Colonic mucosa (tissue), 4 donors: Measurements from ENCODE around the gene ANKRD40CL. TPM values are rescaled to one million over a fixed set of nuclear protein-coding genes. Genes with fewer than 3 reads are reported as not detected.

Experiments used
- DNase-seq: peaks from one replicate; pipeline ENCODE4 v3.0.0-alpha.2; 2020
- H3K27ac ChIP-seq: fragments of 200-600 bp; one replicate; pipeline ENCODE4 v1.8.0; 2021
- H3K27me3 ChIP-seq: fragments of 200-600 bp; one replicate; pipeline ENCODE4 v1.8.0; 2021
- H3K36me3 ChIP-seq: fragments of 200-600 bp; one replicate; pipeline ENCODE4 v1.8.0; 2021
- H3K4me1 ChIP-seq: fragments of 200-600 bp; one replicate; pipeline ENCODE4 v1.8.0; 2021; ENCODE audit warnings: mild to moderate bottlenecking
- H3K4me3 ChIP-seq: fragments of 200-600 bp; one replicate; pipeline ENCODE4 v1.8.0; 2021
- H3K9ac ChIP-seq, 2 donors: one replicate each; pipeline ENCODE4 v1.7.0; 2013; ENCODE audit warnings: control low read depth in 2 of 2, low read depth in 2 of 2, low read length in 2 of 2
- H3K9me3 ChIP-seq: fragments of 200-600 bp; one replicate; pipeline ENCODE4 v1.8.0; 2021
- CTCF ChIP-seq: fragments of 200-600 bp; IDR thresholded peaks from one replicate; pipeline ENCODE4 v1.8.0; 2022; ENCODE audit warnings: antibody characterized with exemption, mild to moderate bottlenecking
- intact Hi-C: fragments of 100-400 bp; cut with DNase I; formaldehyde crosslinking; loops from one replicate; pipeline ENCODE4 v1.14.1; 2022
- total RNA-seq, 2 donors: library from RNA; stranded (reverse); fragmentation: NEBNext Ultra II Directional in 1 of 2; extraction: Animal tissue kit (Norgen Biotek cat#: 25700) in 1 of 2; gene quantifications; one replicate each; pipeline ENCODE4 v1.2.1, GENCODE V29; 2021
- donor health status: healthy.
- donor health status: DM: no; HTN: no; CAD: no.
- donor health status: DM: no; HTN: no; CAD: no.

ANKRD40CL gene
- total RNA-seq, 2 donors from 2014 or later: 44.9 to 54.5 TPM

GRCh38 chr17:50781167-50781566, 13.8 kb upstream of the ANKRD40CL start:
- no peak overlapping the region for H3K9ac ChIP-seq
- no peak for DNase-seq
- intact Hi-C loops: loop anchor here (10.0 kb wide), 1 partner anchor 174 kb away; no protein-coding TSS in a partner anchor
- H3K4me1 ChIP-seq: no peaks in the 10 kb centered on the region
- TF ChIP-seq CTCF: no peak
- H3K27me3 ChIP-seq: no peaks in the 10 kb centered on the region
- no peaks in the 10 kb centered on the region for H3K9me3 ChIP-seq
- no peak overlapping the region for H3K4me3 ChIP-seq
- no peaks in the 10 kb centered on the region for H3K36me3 ChIP-seq
- no peak overlapping the region for H3K27ac ChIP-seq

GRCh38 chr17:50779747-50780353, 12.5 kb upstream of the ANKRD40CL start:
- no peak overlapping the region for H3K27ac ChIP-seq
- DNase-seq: no peak
- H3K4me1 ChIP-seq: no peaks in the 10 kb centered on the region
- no peak overlapping the region for H3K4me3 ChIP-seq
- no peaks in the 10 kb centered on the region for H3K27me3 ChIP-seq
- no peaks in the 10 kb centered on the region for H3K9me3 ChIP-seq
- no peaks in the 10 kb centered on the region for H3K36me3 ChIP-seq
- TF ChIP-seq CTCF: no peak
- H3K9ac ChIP-seq: no peak overlapping the region
- intact Hi-C loops: loop anchor here (10.0 kb wide), 1 partner anchor 175 kb away; no protein-coding TSS in a partner anchor

GRCh38 chr17:50778988-50779387, 11.7 kb upstream of the ANKRD40CL start:
- intact Hi-C loops: no loop called here

GRCh38 chr17:50778471-50778870, 11.2 kb upstream of the ANKRD40CL start:
- intact Hi-C loops: no loop called here
- DNase-seq: no peak

More at GRCh38 chr17:50778988-50779387, 11.7 kb upstream of the ANKRD40CL start:
- H3K9ac ChIP-seq: no peak overlapping the region
- no peak overlapping the region for H3K27ac ChIP-seq
- no peak for DNase-seq
- H3K27me3 ChIP-seq: no peaks in the 10 kb centered on the region
- TF ChIP-seq CTCF: no peak
- no peaks in the 10 kb centered on the region for H3K36me3 ChIP-seq
- no peaks in the 10 kb centered on the region for H3K9me3 ChIP-seq
- H3K4me1 ChIP-seq: no peaks in the 10 kb centered on the region
- no peak overlapping the region for H3K4me3 ChIP-seq

GRCh38 chr17:50775926-50776325, 8.6 kb upstream of the ANKRD40CL start:
- no peak overlapping the region for H3K9ac ChIP-seq
- H3K27ac ChIP-seq: no peak overlapping the region
- TF ChIP-seq CTCF: no peak
- H3K27me3 ChIP-seq: no peaks in the 10 kb centered on the region
- H3K9me3 ChIP-seq: no peaks in the 10 kb centered on the region
- DNase-seq: no peak
- H3K4me3 ChIP-seq: no peak overlapping the region
- intact Hi-C loops: no loop called here
- H3K36me3 ChIP-seq: no peaks in the 10 kb centered on the region
- H3K4me1 ChIP-seq: no peaks in the 10 kb centered on the region

More at GRCh38 chr17:50778471-50778870, 11.2 kb upstream of the ANKRD40CL start:
- no peaks in the 10 kb centered on the region for H3K36me3 ChIP-seq
- no peaks in the 10 kb centered on the region for H3K9me3 ChIP-seq
- H3K4me3 ChIP-seq: no peak overlapping the region
- H3K9ac ChIP-seq: no peak overlapping the region
- H3K27ac ChIP-seq: no peak overlapping the region
- no peaks in the 10 kb centered on the region for H3K4me1 ChIP-seq
- TF ChIP-seq CTCF: no peak
- H3K27me3 ChIP-seq: no peaks in the 10 kb centered on the region
